ENCODE results near the gene PRPF39.
"Not testable (repeated sequence)": the region's sequence is repeated elsewhere in the genome, so short reads cannot be mapped to it uniquely, and the experiment has no call there.

Gene PRPF39

GRCh38 chr14:45134051-45134958, 50.4 kb downstream of the PRPF39 start, which contains the start of gene FKBP3:
Gene FKBP3, minus strand, starts transcription at chr14:45134481. Its CDS starts 25 bp downstream, at chr14:45134456.
- peak within 1 kb of the TSS; percentile 71 to 98 (median 91) for H3K27ac ChIP-seq
- peak within 1 kb of the TSS; percentile 57 to 86 (median 69) for H3K4me3 ChIP-seq

- Histone ChIP-seq H3K27ac (peak overlapping the region; percentile 3 to 98 (median 90)), H3K4me3 (peak overlapping the region; percentile 57 to 86 (median 69))
These were observed 51.2 kb downstream of the PRPF39 start for GRCh38 chr14:45135156-45135555.

- H3K27ac ChIP-seq, result peak within 1 kb of the TSS; percentile 3 to 98 (median 90)
- peak within 1 kb of the TSS; percentile 57 to 86 (median 69) for H3K4me3 ChIP-seq
These were observed 51.9 kb downstream of the PRPF39 start, which contains the start of gene FANCM for GRCh38 chr14:45135659-45136395. Gene FANCM, plus strand, starts transcription at chr14:45135930. Its CDS starts 102 bp downstream, at chr14:45136032.

- H3K27ac ChIP-seq, result peak overlapping the region in 18 of 21 experiments; percentile 20 to 98 (median 66)
- peak overlapping the region; percentile 57 to 86 (median 69) for H3K4me3 ChIP-seq
These were observed 52.5 kb downstream of the PRPF39 start for GRCh38 chr14:45136399-45136798.

- Histone ChIP-seq H3K27ac (no peak overlapping the region), H3K4me3 (no peak overlapping the region)
These were observed 56.8 kb downstream of the PRPF39 start for GRCh38 chr14:45140661-45141187.

GRCh38 chr14:45142083-45142482, 58.2 kb downstream of the PRPF39 start:
- not testable (repeated sequence) for H3K27ac ChIP-seq, H3K4me3 ChIP-seq

- no peak overlapping the region for H3K4me3 ChIP-seq
These were observed 60.7 kb downstream of the PRPF39 start for GRCh38 chr14:45144658-45145057.

GRCh38 chr14:45145214-45145613, 61.3 kb downstream of the PRPF39 start:
- no peak overlapping the region for H3K27ac ChIP-seq
- H3K4me3 ChIP-seq, result no peak overlapping the region

More at GRCh38 chr14:45144658-45145057, 60.7 kb downstream of the PRPF39 start:
- no peak overlapping the region for H3K27ac ChIP-seq

GRCh38 chr14:45149602-45150001, 65.7 kb downstream of the PRPF39 start:
- H3K27ac ChIP-seq, result no peak overlapping the region
- no peak overlapping the region for H3K4me3 ChIP-seq

GRCh38 chr14:45150386-45150890, 66.5 kb downstream of the PRPF39 start:
- H3K27ac ChIP-seq, result no peak overlapping the region
- H3K4me3 ChIP-seq, result no peak overlapping the region

GRCh38 chr14:45156067-45156466, 72.2 kb downstream of the PRPF39 start:
- no peak overlapping the region for H3K27ac ChIP-seq
- no peak overlapping the region for H3K4me3 ChIP-seq

Data from skin epidermis (tissue), 12 donors.